Measurements from ENCODE around the gene TEKT3.

DNA sequence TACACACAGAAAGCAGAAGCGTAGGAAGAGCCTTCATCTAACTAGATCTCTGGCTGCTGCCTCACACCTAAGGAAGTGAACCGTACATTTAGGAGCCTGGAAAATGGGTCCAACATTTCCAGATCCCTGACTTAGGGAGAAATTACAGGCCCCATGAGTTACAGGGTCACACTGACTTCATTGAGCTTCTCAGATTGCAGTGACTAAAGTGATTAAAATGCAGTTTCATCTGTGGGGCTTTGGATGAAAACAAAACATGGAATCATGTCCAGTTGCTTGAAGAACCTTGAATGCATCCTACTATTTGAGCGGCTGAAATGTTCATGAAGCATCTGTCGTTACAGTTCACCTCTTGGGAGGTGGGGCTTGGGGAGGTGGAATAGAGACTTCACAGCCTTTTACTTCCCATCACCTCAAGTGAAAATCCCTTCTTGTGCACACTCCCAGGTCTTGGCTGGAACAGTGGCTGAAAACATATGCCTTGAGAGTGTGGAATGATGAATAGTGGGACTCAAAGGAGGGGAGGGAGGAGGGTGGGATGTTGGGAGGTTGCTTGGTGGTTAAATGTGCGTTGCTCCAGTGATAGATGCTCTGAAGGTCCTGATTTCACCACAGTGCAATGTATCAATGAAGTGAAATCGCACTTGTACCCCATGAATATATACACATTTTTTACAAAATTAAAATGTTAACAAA, 19.7 kb downstream of the TEKT3 start:
- TF ChIP-seq, protein P1, sequence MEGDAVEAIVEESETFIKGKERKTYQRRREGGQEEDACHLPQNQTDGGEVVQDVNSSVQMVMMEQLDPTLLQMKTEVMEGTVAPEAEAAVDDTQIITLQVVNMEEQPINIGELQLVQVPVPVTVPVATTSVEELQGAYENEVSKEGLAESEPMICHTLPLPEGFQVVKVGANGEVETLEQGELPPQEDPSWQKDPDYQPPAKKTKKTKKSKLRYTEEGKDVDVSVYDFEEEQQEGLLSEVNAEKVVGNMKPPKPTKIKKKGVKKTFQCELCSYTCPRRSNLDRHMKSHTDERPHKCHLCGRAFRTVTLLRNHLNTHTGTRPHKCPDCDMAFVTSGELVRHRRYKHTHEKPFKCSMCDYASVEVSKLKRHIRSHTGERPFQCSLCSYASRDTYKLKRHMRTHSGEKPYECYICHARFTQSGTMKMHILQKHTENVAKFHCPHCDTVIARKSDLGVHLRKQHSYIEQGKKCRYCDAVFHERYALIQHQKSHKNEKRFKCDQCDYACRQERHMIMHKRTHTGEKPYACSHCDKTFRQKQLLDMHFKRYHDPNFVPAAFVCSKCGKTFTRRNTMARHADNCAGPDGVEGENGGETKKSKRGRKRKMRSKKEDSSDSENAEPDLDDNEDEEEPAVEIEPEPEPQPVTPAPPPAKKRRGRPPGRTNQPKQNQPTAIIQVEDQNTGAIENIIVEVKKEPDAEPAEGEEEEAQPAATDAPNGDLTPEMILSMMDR (IDR thresholded peaks at IDR 0.05): no peak
- TF ChIP-seq POLR2A (IDR thresholded peaks at IDR 0.05): no peak
